Body of pancreas (tissue), 4 donors: ENCODE data around the gene RPE. TPM values are rescaled to one million over a fixed set of nuclear protein-coding genes. Genes with fewer than 3 reads are reported as not detected.

Experiments used
- ATAC-seq: fragments of 150-250 bp; one replicate; pipeline ENCODE4 v1.9.1; 2016
- DNase-seq, 4 donors: peaks; one replicate each; pipeline ENCODE4 v3.0.0-alpha.2; 2019
- H3K27ac ChIP-seq, 4 donors: fragments of 200-600 bp; sonication (generic); 1 replicate in 3 of 4; 2 replicates in 1 of 4; pipeline versions ENCODE4 v1.5.1 to v1.6.1; 2016 to 2019; ENCODE audit warnings: mild to moderate bottlenecking in 1 of 4, mixed read lengths in 1 of 4, moderate library complexity in 1 of 4
- H3K27me3 ChIP-seq, 2 donors: fragments of 200-600 bp; sonication (generic); one replicate each; pipeline ENCODE4 v1.6.0; 2016; ENCODE audit warnings: mild to moderate bottlenecking in 1 of 2
- H3K36me3 ChIP-seq, 2 donors: fragments of 200-600 bp; sonication (generic); replicated peaks in 1 of 2; 2 replicates each; pipeline ENCODE4 v1.5.1; 2016; ENCODE audit warnings: low read depth in 2 of 2; ENCODE audit not compliant: insufficient read depth in 1 of 2
- H3K4me1 ChIP-seq: fragments of 200-600 bp; sonication (generic); one replicate; pipeline ENCODE4 v1.6.0; 2016
- H3K4me3 ChIP-seq, 2 donors: fragments of 200-600 bp; sonication (generic); 1 replicate in 1 of 2; 2 replicates in 1 of 2; pipeline ENCODE4 v1.5.1; 2016 to 2019
- H3K9me3 ChIP-seq, 3 donors: fragments of 200-600 bp; sonication (generic); 1 replicate in 2 of 3; 2 replicates in 1 of 3; pipeline ENCODE4 v1.5.1; 2016
- CTCF ChIP-seq, 7 experiments: fragments of 450-650 bp in 4 of 7; fragments of 200-600 bp in 3 of 7; sonication (generic) in 3 of 7; IDR thresholded peaks; one replicate each; pipeline ENCODE4 v1.5.1; 2016 to 2019; ENCODE audit warnings: antibody characterized with exemption in 7 of 7
- POLR2A ChIP-seq, 3 donors: fragments of 450-650 bp; IDR thresholded peaks; one replicate each; pipeline ENCODE4 v1.6.1; 2016; ENCODE audit warnings: antibody characterized with exemption in 3 of 3, mild to moderate bottlenecking in 2 of 3
- WGBS, 2 donors: methylation state at CpG; one replicate each; pipeline ENCODE4 v1.1.5; 2017; 5-methylcytosine and 5-hydroxymethylcytosine counted together
- intact Hi-C: fragments of 100-400 bp; cut with DNase I; formaldehyde crosslinking; loops from one replicate; pipeline ENCODE4 v1.15.1; 2023
- total RNA-seq, 2 donors: library from RNA; depleted of rRNA; stranded (reverse); fragments of >200 nt; gene quantifications; one replicate each; pipeline ENCODE4 v1.1.0, GENCODE V29; 2016

Gene RPE
- total RNA-seq, 2 donors from 2014 or later: 22.1 to 37.9 TPM

- TF ChIP-seq POLR2A (IDR thresholded peaks at IDR 0.05): no peak
- no peak for TF ChIP-seq CTCF (IDR thresholded peaks at IDR 0.05)
- ATAC-seq: no peak
- Histone ChIP-seq H3K4me3 (no peak overlapping the region), H3K27me3 (no peaks in the 10 kb centered on the region), H3K9me3 (no peaks in the 10 kb centered on the region), H3K36me3 (no peaks in the 10 kb centered on the region), H3K27ac (no peak overlapping the region), H3K4me1 (no peaks in the 10 kb centered on the region)
- intact Hi-C loops: no loop called here
- WGBS, 2 donors: 66 to 68% methylated on average over 4 of the region's 4 CpGs
- no peak for DNase-seq
Measured at GRCh38 chr2:209970711-209971110, 31.7 kb upstream of the RPE start.

GRCh38 chr2:209973328-209973727, 29.1 kb upstream of the RPE start:
- Histone ChIP-seq H3K27ac (no peak overlapping the region), H3K4me1 (no peaks in the 10 kb centered on the region), H3K27me3 (no peaks in the 10 kb centered on the region), H3K9me3 (no peaks in the 10 kb centered on the region), H3K4me3 (no peak overlapping the region), H3K36me3 (no peaks in the 10 kb centered on the region)
- no peak for ATAC-seq
- DNase-seq: no peak
- intact Hi-C loops: no loop called here
- WGBS, 2 donors: 15 to 19% methylated on average over 1 of the region's 1 CpG
- no peak for TF ChIP-seq POLR2A (IDR thresholded peaks at IDR 0.05)
- no peak for TF ChIP-seq CTCF (IDR thresholded peaks at IDR 0.05)

- TF ChIP-seq CTCF (IDR thresholded peaks at IDR 0.05): no peak
- TF ChIP-seq POLR2A (IDR thresholded peaks at IDR 0.05): no peak
- WGBS, 2 donors: 39 to 41% methylated on average over 1 of the region's 1 CpG
- Histone ChIP-seq H3K4me1 (no peaks in the 10 kb centered on the region), H3K9me3 (no peaks in the 10 kb centered on the region), H3K36me3 (no peaks in the 10 kb centered on the region), H3K27ac (no peak overlapping the region), H3K27me3 (no peaks in the 10 kb centered on the region), H3K4me3 (no peak overlapping the region)
- ATAC-seq: no peak
- intact Hi-C loops: no loop called here
- no peak for DNase-seq
Measured at GRCh38 chr2:209974576-209974975, 27.9 kb upstream of the RPE start.

GRCh38 chr2:209976698-209977385, 25.6 kb upstream of the RPE start:
- Histone ChIP-seq H3K4me3 (no peak overlapping the region), H3K27ac (no peak overlapping the region), H3K9me3 (no peaks in the 10 kb centered on the region), H3K4me1 (no peaks in the 10 kb centered on the region), H3K36me3 (no peaks in the 10 kb centered on the region), H3K27me3 (no peaks in the 10 kb centered on the region)
- WGBS, 2 donors: 73 to 78% methylated on average over 9 of the region's 9 CpGs
- TF ChIP-seq CTCF (IDR thresholded peaks at IDR 0.05): no peak
- intact Hi-C loops: loop anchor here (5.0 kb wide), 2 partner anchors 220 to 415 kb away; no protein-coding TSS in a partner anchor
- ATAC-seq (no peak), DNase-seq (no peak)
